SK-N-SH treated with all-trans-retinoic acid at 6 μM for 48 hours (cell line): Measurements from ENCODE around the gene NPEPL1.

Source experiments
- ATAC-seq: fragments of 200-7000 bp; cut with Tn5 transposase; 3 replicates; pipeline ENCODE4 v1.9.1; 2020; ENCODE audit warnings: mild to moderate bottlenecking, moderate library complexity
- ARNTL ChIP-seq: fragments of 450-650 bp; formaldehyde crosslinking; IDR thresholded peaks from 2 replicates; pipeline ENCODE4 v1.5.0; 2020; ENCODE audit warnings: low read depth, mild to moderate bottlenecking, moderate library complexity, borderline replicate concordance
- BACH2 ChIP-seq: fragments of 250-450 bp; sonication (Bioruptor Pico); IDR thresholded peaks from 2 replicates; pipeline ENCODE4 v1.9.0; 2021; ENCODE audit warnings: mild to moderate bottlenecking, borderline replicate concordance
- CREB5 ChIP-seq: fragments of 250-450 bp; sonication (Bioruptor Pico); IDR thresholded peaks from 2 replicates; pipeline ENCODE4 v1.5.1; 2020; ENCODE audit warnings: low read depth, mild to moderate bottlenecking, moderate library complexity
- CSRNP3 ChIP-seq: fragments of 250-450 bp; sonication (Bioruptor Pico); IDR thresholded peaks from 2 replicates; pipeline ENCODE4 v1.5.1; 2021; ENCODE audit warnings: mild to moderate bottlenecking, moderate library complexity
- ESRRG ChIP-seq: fragments of 250-450 bp; sonication (Bioruptor Pico); IDR thresholded peaks from 2 replicates; pipeline ENCODE4 v1.6.1; 2021; ENCODE audit warnings: mild to moderate bottlenecking
- GLIS3 ChIP-seq: fragments of 250-450 bp; sonication (Bioruptor Pico); IDR thresholded peaks from 2 replicates; pipeline ENCODE4 v1.5.0; 2020; ENCODE audit warnings: mild to moderate bottlenecking, moderate library complexity
- ISL1 ChIP-seq: fragments of 250-450 bp; sonication (Bioruptor Pico); IDR thresholded peaks from 2 replicates; pipeline ENCODE4 v2.1.2; 2022; ENCODE audit warnings: mild to moderate bottlenecking, moderate library complexity
- PATZ1 ChIP-seq: fragments of 250-450 bp; sonication (Bioruptor Pico); IDR thresholded peaks from 2 replicates; pipeline ENCODE4 v1.8.0; 2020; ENCODE audit warnings: mild to moderate bottlenecking, moderate library complexity, borderline replicate concordance
- PPARA ChIP-seq: fragments of 250-450 bp; sonication (Bioruptor Pico); IDR thresholded peaks from 2 replicates; pipeline ENCODE4 v1.5.0; 2020; ENCODE audit warnings: mild to moderate bottlenecking, borderline replicate concordance
- RARB ChIP-seq: fragments of 250-450 bp; sonication (Bioruptor Pico); IDR thresholded peaks from 2 replicates; pipeline ENCODE4 v1.8.0; 2021; ENCODE audit warnings: mild to moderate bottlenecking, moderate library complexity
- SNAI2 ChIP-seq: fragments of 250-450 bp; sonication (Bioruptor Pico); IDR thresholded peaks from 2 replicates; pipeline ENCODE4 v1.5.0; 2020; ENCODE audit warnings: mild to moderate bottlenecking, moderate library complexity
- TCF4 ChIP-seq: fragments of 250-450 bp; sonication (Bioruptor Pico); IDR thresholded peaks from 2 replicates; pipeline ENCODE4 v1.8.0; 2021; ENCODE audit warnings: mild to moderate bottlenecking, moderate library complexity, borderline replicate concordance
- TOX ChIP-seq: fragments of 250-450 bp; sonication (Bioruptor Pico); IDR thresholded peaks from 2 replicates; pipeline ENCODE4 v1.8.0; 2021; ENCODE audit warnings: mild to moderate bottlenecking, moderate library complexity, borderline replicate concordance
- TSHZ2 ChIP-seq: fragments of 250-450 bp; sonication (Bioruptor Pico); IDR thresholded peaks from 2 replicates; pipeline ENCODE4 v1.5.0; 2020; ENCODE audit warnings: mild to moderate bottlenecking, moderate library complexity
- ZC3H10 ChIP-seq: fragments of 250-450 bp; sonication (Bioruptor Pico); IDR thresholded peaks from 2 replicates; pipeline ENCODE4 v1.5.1; 2021; ENCODE audit warnings: mild to moderate bottlenecking, moderate library complexity
- ZFP3 ChIP-seq: fragments of 250-450 bp; sonication (Bioruptor Pico); IDR thresholded peaks from 2 replicates; pipeline ENCODE4 v1.5.0; 2020; ENCODE audit warnings: mild to moderate bottlenecking, moderate library complexity
- ZNF565 ChIP-seq: fragments of 450-650 bp; formaldehyde crosslinking; conservative IDR thresholded peaks from 2 replicates; pipeline ENCODE4 v1.5.0; 2020; ENCODE audit warnings: low read depth, mild to moderate bottlenecking, moderate library complexity
- ZNF70 ChIP-seq: fragments of 450-650 bp; formaldehyde crosslinking; IDR thresholded peaks from 2 replicates; pipeline ENCODE4 v1.5.0; 2020; ENCODE audit warnings: mild to moderate bottlenecking, moderate library complexity
- ZNF8 ChIP-seq: fragments of 450-650 bp; formaldehyde crosslinking; IDR thresholded peaks from 2 replicates; pipeline ENCODE4 v1.5.0; 2020; ENCODE audit warnings: mild to moderate bottlenecking, moderate library complexity

The NPEPL1 gene

GRCh38 chr20:58719258-58719657, 26.7 kb downstream of the NPEPL1 start:
- TF ChIP-seq ZFP3 (CRISPR knock-in tag) (no peak), ZC3H10 (CRISPR knock-in tag) (no peak), RARB (no peak), ZNF565 (CRISPR knock-in tag) (no peak), ISL1 (no peak), BACH2 (CRISPR knock-in tag) (no peak), TSHZ2 (CRISPR knock-in tag) (no peak), TOX (CRISPR knock-in tag) (no peak), ZNF8 (no peak), CREB5 (CRISPR knock-in tag) (no peak), SNAI2 (CRISPR knock-in tag) (no peak), PATZ1 (no peak), PPARA (CRISPR knock-in tag) (no peak), ESRRG (CRISPR knock-in tag) (no peak)
- TF ChIP-seq, all 23 proteins: peak for 0
- no peak for ATAC-seq

GRCh38 chr20:58719971-58720371, 27.4 kb downstream of the NPEPL1 start:
- no peak for ATAC-seq
- TF ChIP-seq ZNF70, result no peak

- ATAC-seq, result no peak
- TF ChIP-seq TOX (CRISPR knock-in tag), result no peak
- no peak for TF ChIP-seq BACH2 (CRISPR knock-in tag)
- no peak for TF ChIP-seq ARNTL (CRISPR knock-in tag)
- TF ChIP-seq CREB5 (CRISPR knock-in tag), result no peak
- TF ChIP-seq SNAI2 (CRISPR knock-in tag), result no peak
- no peak for TF ChIP-seq ZNF70
- TF ChIP-seq ZNF8, result no peak
- no peak for TF ChIP-seq ESRRG (CRISPR knock-in tag)
- no peak for TF ChIP-seq GLIS3
- TF ChIP-seq TCF4 (CRISPR knock-in tag), result no peak
- TF ChIP-seq CSRNP3 (CRISPR knock-in tag), result no peak
- TF ChIP-seq, all 23 proteins: peak for 0
Observed at GRCh38 chr20:58720890-58721289, 28.3 kb downstream of the NPEPL1 start.

GRCh38 chr20:58721951-58722778, 29.6 kb downstream of the NPEPL1 start:
- no peak for ATAC-seq
- no peak for TF ChIP-seq TCF4 (CRISPR knock-in tag)
- TF ChIP-seq ZNF70, result no peak
